ENCODE measurements around the gene TMEM87A.

TMEM87A gene

DNA sequence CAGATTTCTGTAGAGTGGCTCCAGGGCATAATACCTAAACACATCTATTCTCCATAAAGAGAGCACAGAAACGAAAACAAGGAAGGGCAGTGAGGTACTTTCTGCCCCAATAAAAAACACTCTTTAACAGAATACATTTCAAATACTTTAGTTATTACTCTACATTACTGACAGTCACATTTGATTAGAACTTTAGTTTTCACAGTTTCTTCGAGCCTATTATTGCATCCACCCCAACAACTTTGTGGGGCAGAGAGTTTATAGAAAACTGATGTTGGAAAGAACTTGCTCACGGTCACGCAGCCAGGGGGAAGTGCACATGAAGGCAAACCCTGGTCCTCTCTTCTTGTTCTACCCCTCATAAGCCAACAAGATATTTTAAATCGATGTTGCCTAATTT is 74.1 kb downstream of the TMEM87A start:
- DNase-seq: no peak
- Histone ChIP-seq H3K4me3 (ENCODE audit: control insufficient read depth in 1 of 7, extremely low read depth in 1 of 7, insufficient read depth in 4 of 7, low read depth in 2 of 7, low read length in 6 of 7) (no peak overlapping the region), H3K27me3 (replicated peaks in 2 of 5; ENCODE audit: control insufficient read depth in 4 of 5, insufficient read depth in 5 of 5, low read length in 4 of 5) (no peaks in the 10 kb centered on the region), H3K36me3 (ENCODE audit: control insufficient read depth in 4 of 4, insufficient read depth in 4 of 4, low read length in 3 of 4) (peaks cover 13 to 31% (median 21%) of the 10 kb centered on the region in 4 experiments), H3K4me1 (ENCODE audit: control extremely low read depth in 1 of 4, control insufficient read depth in 4 of 4, insufficient read depth in 4 of 4, low read length in 3 of 4) (no peaks in the 10 kb centered on the region), H3K9me3 (ENCODE audit: control extremely low read depth in 1 of 5, control insufficient read depth in 4 of 5, insufficient read depth in 2 of 5, low read depth in 1 of 5, low read length in 4 of 5) (no peaks in the 10 kb centered on the region), H3K27ac (ENCODE audit: insufficient read depth in 1 of 2, low read depth in 1 of 2, low read length in 2 of 2, poor library complexity in 1 of 2, severe bottlenecking in 2 of 2) (no peak overlapping the region)
- WGBS (ENCODE audit: insufficient coverage): 91% methylated on average over 1 of the region's 5 CpGs
- ChIA-PET POLR2A (interaction anchor here (1.0 kb wide), 1 partner anchor 38 kb away, joined by 3 read pairs; no protein-coding TSS in a partner anchor), CTCF (interaction anchor here (2.1 kb wide), 1 partner anchor 8 kb away, joined by 8 read pairs; the partner anchor contains the start of gene VPS39)

DNA sequence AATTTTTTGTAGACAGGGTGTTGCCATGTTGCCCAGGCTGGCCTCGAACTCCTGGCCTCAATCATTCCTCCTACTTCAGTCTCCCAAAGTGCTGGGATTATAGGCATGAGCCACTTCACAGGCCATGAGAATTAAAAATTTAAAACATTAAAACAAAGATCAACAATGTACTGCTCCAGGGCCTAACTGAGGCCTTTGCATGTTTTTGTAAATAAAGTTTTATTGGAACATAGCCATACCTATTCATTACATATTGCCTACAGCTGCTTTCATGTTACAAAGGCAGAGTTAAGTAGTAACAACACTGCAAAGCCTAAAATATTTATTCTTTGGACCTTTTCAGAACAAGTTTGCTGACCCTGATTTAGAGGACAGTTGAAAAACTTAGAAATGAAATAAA is 74.7 kb downstream of the TMEM87A start:
- WGBS (ENCODE audit: insufficient coverage): 100% methylated on average over 1 of the region's 1 CpG
- H3K36me3 ChIP-seq (ENCODE audit: control insufficient read depth in 4 of 4, insufficient read depth in 4 of 4, low read length in 3 of 4): peaks cover 14 to 31% (median 17%) of the 10 kb centered on the region in 4 experiments

DNA sequence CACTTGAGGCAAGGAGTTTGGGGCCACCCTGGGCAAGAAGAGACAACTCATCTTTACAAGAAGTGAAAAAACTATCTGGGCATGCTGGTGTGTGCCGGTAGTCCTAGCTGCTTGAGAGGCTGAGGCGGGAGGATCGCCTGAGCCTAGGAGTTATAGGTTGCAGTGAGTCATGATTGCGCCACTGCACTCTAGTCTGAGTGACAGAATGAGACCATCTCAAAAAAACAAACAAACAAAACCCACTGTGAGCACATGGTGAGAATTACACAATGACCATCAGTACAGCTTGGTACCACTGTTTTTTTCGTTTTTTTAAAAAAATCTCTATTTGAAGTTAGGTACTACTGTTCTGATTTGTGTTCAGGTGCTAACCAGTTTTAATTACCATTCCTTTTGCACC is 78.7 kb downstream of the TMEM87A start:
- Histone ChIP-seq H3K36me3 (ENCODE audit: control insufficient read depth in 4 of 4, insufficient read depth in 4 of 4, low read length in 3 of 4) (peaks cover 31 to 49% (median 36%) of the 10 kb centered on the region in 4 experiments), H3K9me3 (ENCODE audit: control extremely low read depth in 1 of 5, control insufficient read depth in 4 of 5, insufficient read depth in 2 of 5, low read depth in 1 of 5, low read length in 4 of 5) (no peaks in the 10 kb centered on the region), H3K27me3 (replicated peaks in 2 of 5; ENCODE audit: control insufficient read depth in 4 of 5, insufficient read depth in 5 of 5, low read length in 4 of 5) (no peaks in the 10 kb centered on the region), H3K4me1 (ENCODE audit: control extremely low read depth in 1 of 4, control insufficient read depth in 4 of 4, insufficient read depth in 4 of 4, low read length in 3 of 4) (no peaks in the 10 kb centered on the region), H3K4me3 (ENCODE audit: control insufficient read depth in 1 of 7, extremely low read depth in 1 of 7, insufficient read depth in 4 of 7, low read depth in 2 of 7, low read length in 6 of 7) (no peak overlapping the region), H3K27ac (ENCODE audit: insufficient read depth in 1 of 2, low read depth in 1 of 2, low read length in 2 of 2, poor library complexity in 1 of 2, severe bottlenecking in 2 of 2) (no peak overlapping the region)
- CTCF ChIA-PET: no interaction called here
- WGBS (ENCODE audit: insufficient coverage): 96% methylated on average over 3 of the region's 5 CpGs
- peak in 2 of 3 donors; percentile 16 to 24 for DNase-seq
- POLR2A ChIA-PET: no interaction called here

More for the DNA sequence above, 74.7 kb downstream of the TMEM87A start:
- ChIA-PET CTCF (interaction anchor here (2.1 kb wide), 1 partner anchor 9 kb away, joined by 8 read pairs; the partner anchor contains the start of gene VPS39), POLR2A (interaction anchor here (1.0 kb wide), 1 partner anchor 38 kb away, joined by 3 read pairs; no protein-coding TSS in a partner anchor)
- no peaks in the 10 kb centered on the region for H3K4me1 ChIP-seq (ENCODE audit: control extremely low read depth in 1 of 4, control insufficient read depth in 4 of 4, insufficient read depth in 4 of 4, low read length in 3 of 4)
- no peaks in the 10 kb centered on the region for H3K9me3 ChIP-seq (ENCODE audit: control extremely low read depth in 1 of 5, control insufficient read depth in 4 of 5, insufficient read depth in 2 of 5, low read depth in 1 of 5, low read length in 4 of 5)
- DNase-seq: no peak
- no peaks in the 10 kb centered on the region for H3K27me3 ChIP-seq (replicated peaks in 2 of 5; ENCODE audit: control insufficient read depth in 4 of 5, insufficient read depth in 5 of 5, low read length in 4 of 5)
- no peak overlapping the region for H3K27ac ChIP-seq (ENCODE audit: insufficient read depth in 1 of 2, low read depth in 1 of 2, low read length in 2 of 2, poor library complexity in 1 of 2, severe bottlenecking in 2 of 2)
- no peak overlapping the region for H3K4me3 ChIP-seq (ENCODE audit: control insufficient read depth in 1 of 7, extremely low read depth in 1 of 7, insufficient read depth in 4 of 7, low read depth in 2 of 7, low read length in 6 of 7)

DNA sequence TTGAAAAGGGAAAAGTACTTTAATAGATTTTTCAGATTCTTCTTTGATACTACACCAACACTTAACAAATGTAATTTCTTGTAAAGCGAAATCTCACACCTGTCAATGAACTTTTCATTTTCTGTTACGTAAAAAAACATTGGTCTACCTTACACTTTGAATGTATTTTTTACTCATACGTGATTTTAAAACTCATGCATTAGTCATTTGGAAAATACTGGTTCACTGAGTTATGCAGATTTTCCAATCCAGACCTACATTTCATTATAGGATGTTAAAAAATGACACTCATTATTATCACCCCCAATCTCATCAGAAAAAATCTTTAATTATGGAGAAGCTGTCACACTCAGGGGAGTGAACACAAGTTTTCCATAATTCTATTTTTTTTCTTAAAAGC is 79.8 kb downstream of the TMEM87A start:
- CTCF ChIA-PET: no interaction called here
- POLR2A ChIA-PET: no interaction called here
- Histone ChIP-seq H3K36me3 (ENCODE audit: control insufficient read depth in 4 of 4, insufficient read depth in 4 of 4, low read length in 3 of 4) (peaks cover 31 to 49% (median 40%) of the 10 kb centered on the region in 4 experiments), H3K4me1 (ENCODE audit: control extremely low read depth in 1 of 4, control insufficient read depth in 4 of 4, insufficient read depth in 4 of 4, low read length in 3 of 4) (no peaks in the 10 kb centered on the region), H3K4me3 (ENCODE audit: control insufficient read depth in 1 of 7, extremely low read depth in 1 of 7, insufficient read depth in 4 of 7, low read depth in 2 of 7, low read length in 6 of 7) (no peak overlapping the region), H3K27ac (ENCODE audit: insufficient read depth in 1 of 2, low read depth in 1 of 2, low read length in 2 of 2, poor library complexity in 1 of 2, severe bottlenecking in 2 of 2) (no peak overlapping the region), H3K9me3 (ENCODE audit: control extremely low read depth in 1 of 5, control insufficient read depth in 4 of 5, insufficient read depth in 2 of 5, low read depth in 1 of 5, low read length in 4 of 5) (no peaks in the 10 kb centered on the region), H3K27me3 (replicated peaks in 2 of 5; ENCODE audit: control insufficient read depth in 4 of 5, insufficient read depth in 5 of 5, low read length in 4 of 5) (no peaks in the 10 kb centered on the region)
- WGBS (ENCODE audit: insufficient coverage): 94% methylated on average over 2 of the region's 3 CpGs
- no peak for DNase-seq

DNA sequence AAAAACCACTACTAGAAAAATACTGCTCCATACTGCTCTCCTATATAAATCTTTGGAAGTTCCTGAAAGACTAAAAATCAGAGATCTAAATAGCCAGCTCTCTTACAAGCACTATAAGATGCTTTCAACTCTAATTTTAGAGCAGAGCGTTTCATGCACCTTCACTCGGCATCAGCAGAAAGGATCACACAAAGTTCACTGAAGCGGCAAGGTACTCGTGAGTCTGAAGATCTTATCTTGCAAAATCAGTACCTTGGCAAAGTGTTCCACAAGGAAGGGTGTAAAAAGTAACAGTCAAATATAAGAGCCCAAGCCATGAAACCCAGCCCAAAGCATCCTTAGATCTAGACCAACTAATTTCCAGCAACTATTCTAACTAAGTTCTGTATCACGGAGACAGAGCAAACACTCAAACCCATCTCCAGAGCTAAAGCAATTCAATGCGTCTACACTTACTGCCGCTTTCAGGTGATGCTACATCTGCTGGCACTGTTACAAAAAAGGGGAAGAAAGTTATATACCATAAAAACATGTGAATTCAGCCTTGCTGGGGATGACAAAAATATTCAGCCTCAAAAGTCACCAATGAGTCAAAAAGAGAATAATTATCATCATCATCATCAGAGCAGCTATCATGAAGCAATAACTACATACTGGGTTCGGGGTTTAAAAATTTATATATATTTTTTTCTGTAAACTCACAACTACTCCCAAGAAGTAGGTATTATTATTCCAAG is 81.5 kb downstream of the TMEM87A start:
- no peaks in the 10 kb centered on the region for H3K9me3 ChIP-seq (ENCODE audit: control extremely low read depth in 1 of 5, control insufficient read depth in 4 of 5, insufficient read depth in 2 of 5, low read depth in 1 of 5, low read length in 4 of 5)
- ChIA-PET CTCF (interaction anchor here (0.6 kb wide), 1 partner anchor 28 kb away, joined by 3 read pairs; no protein-coding TSS in a partner anchor), POLR2A (no interaction called here)
- no peak overlapping the region for H3K4me3 ChIP-seq (ENCODE audit: control insufficient read depth in 1 of 7, extremely low read depth in 1 of 7, insufficient read depth in 4 of 7, low read depth in 2 of 7, low read length in 6 of 7)
- no peak for DNase-seq
- no peaks in the 10 kb centered on the region for H3K27me3 ChIP-seq (replicated peaks in 2 of 5; ENCODE audit: control insufficient read depth in 4 of 5, insufficient read depth in 5 of 5, low read length in 4 of 5)
- no peaks in the 10 kb centered on the region for H3K4me1 ChIP-seq (ENCODE audit: control extremely low read depth in 1 of 4, control insufficient read depth in 4 of 4, insufficient read depth in 4 of 4, low read length in 3 of 4)
- H3K27ac ChIP-seq (ENCODE audit: insufficient read depth in 1 of 2, low read depth in 1 of 2, low read length in 2 of 2, poor library complexity in 1 of 2, severe bottlenecking in 2 of 2): no peak overlapping the region
- H3K36me3 ChIP-seq (ENCODE audit: control insufficient read depth in 4 of 4, insufficient read depth in 4 of 4, low read length in 3 of 4): peaks cover 22 to 53% (median 43%) of the 10 kb centered on the region in 4 experiments
- 97% methylated on average over 5 of the region's 8 CpGs for WGBS (ENCODE audit: insufficient coverage)

DNA sequence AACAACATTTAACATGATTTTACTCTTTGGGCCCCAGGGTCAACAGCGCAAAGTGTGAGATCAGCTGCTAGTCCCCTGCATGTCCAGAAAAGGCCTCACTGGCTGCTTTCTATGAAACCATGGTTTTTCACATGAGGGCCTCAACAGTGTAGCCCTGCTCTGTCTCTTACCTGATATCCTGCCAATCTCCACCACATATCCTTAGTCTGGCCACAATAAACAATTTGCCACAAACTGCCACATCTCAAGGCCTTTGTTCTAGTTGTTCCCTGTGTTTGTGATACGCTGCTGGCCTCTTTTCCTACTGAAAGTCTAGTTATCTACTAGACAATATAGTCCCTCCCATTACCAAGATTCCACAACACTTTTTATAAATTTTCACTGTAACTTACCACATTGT is 82.9 kb downstream of the TMEM87A start:
- no peak for DNase-seq
- Histone ChIP-seq H3K4me3 (ENCODE audit: control insufficient read depth in 1 of 7, extremely low read depth in 1 of 7, insufficient read depth in 4 of 7, low read depth in 2 of 7, low read length in 6 of 7) (no peak overlapping the region), H3K9me3 (ENCODE audit: control extremely low read depth in 1 of 5, control insufficient read depth in 4 of 5, insufficient read depth in 2 of 5, low read depth in 1 of 5, low read length in 4 of 5) (no peaks in the 10 kb centered on the region), H3K4me1 (ENCODE audit: control extremely low read depth in 1 of 4, control insufficient read depth in 4 of 4, insufficient read depth in 4 of 4, low read length in 3 of 4) (no peaks in the 10 kb centered on the region), H3K27ac (ENCODE audit: insufficient read depth in 1 of 2, low read depth in 1 of 2, low read length in 2 of 2, poor library complexity in 1 of 2, severe bottlenecking in 2 of 2) (no peak overlapping the region), H3K27me3 (replicated peaks in 2 of 5; ENCODE audit: control insufficient read depth in 4 of 5, insufficient read depth in 5 of 5, low read length in 4 of 5) (no peaks in the 10 kb centered on the region), H3K36me3 (ENCODE audit: control insufficient read depth in 4 of 4, insufficient read depth in 4 of 4, low read length in 3 of 4) (peaks cover 25 to 68% (median 53%) of the 10 kb centered on the region in 4 experiments)
- CTCF ChIA-PET: no interaction called here
- POLR2A ChIA-PET: no interaction called here
- WGBS (ENCODE audit: insufficient coverage): 100% methylated on average over 2 of the region's 2 CpGs

DNA sequence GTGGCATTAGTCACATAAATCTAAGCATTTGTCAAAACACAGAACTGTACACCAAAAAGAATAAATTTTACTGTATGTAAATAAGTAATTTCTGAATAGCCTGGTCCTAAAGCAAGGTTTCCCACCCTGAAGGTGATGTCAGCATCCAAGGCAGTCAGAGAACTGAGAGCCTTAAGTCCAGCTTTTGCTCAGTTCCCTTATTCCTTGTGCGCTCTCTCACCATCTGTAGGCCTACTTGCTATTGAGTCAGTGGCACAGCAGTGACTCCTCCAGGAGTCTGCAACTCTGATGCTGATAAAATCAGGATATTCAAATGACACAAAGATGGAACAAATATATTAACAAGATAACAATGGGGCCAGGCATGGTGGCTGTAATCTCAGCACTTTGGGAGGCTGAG is 87.4 kb downstream of the TMEM87A start:
- no peak overlapping the region for H3K4me3 ChIP-seq (ENCODE audit: control insufficient read depth in 1 of 7, extremely low read depth in 1 of 7, insufficient read depth in 4 of 7, low read depth in 2 of 7, low read length in 6 of 7)
- CTCF ChIA-PET: no interaction called here
- POLR2A ChIA-PET: no interaction called here

More for the DNA sequence above, 87.4 kb downstream of the TMEM87A start:
- peaks cover 21 to 88% (median 66%) of the 10 kb centered on the region in 4 experiments for H3K36me3 ChIP-seq (ENCODE audit: control insufficient read depth in 4 of 4, insufficient read depth in 4 of 4, low read length in 3 of 4)
- no peak for DNase-seq
- 100% methylated on average over 1 of the region's 1 CpG for WGBS (ENCODE audit: insufficient coverage)
- H3K4me1 ChIP-seq (ENCODE audit: control extremely low read depth in 1 of 4, control insufficient read depth in 4 of 4, insufficient read depth in 4 of 4, low read length in 3 of 4): no peaks in the 10 kb centered on the region
- no peaks in the 10 kb centered on the region for H3K9me3 ChIP-seq (ENCODE audit: control extremely low read depth in 1 of 5, control insufficient read depth in 4 of 5, insufficient read depth in 2 of 5, low read depth in 1 of 5, low read length in 4 of 5)
- no peaks in the 10 kb centered on the region for H3K27me3 ChIP-seq (replicated peaks in 2 of 5; ENCODE audit: control insufficient read depth in 4 of 5, insufficient read depth in 5 of 5, low read length in 4 of 5)
- H3K27ac ChIP-seq (ENCODE audit: insufficient read depth in 1 of 2, low read depth in 1 of 2, low read length in 2 of 2, poor library complexity in 1 of 2, severe bottlenecking in 2 of 2): no peak overlapping the region

Measured in common myeloid progenitor, CD34-positive (primary cell).